Measurements from ENCODE around the gene SLC9C1.

SLC9C1 gene

GRCh38 chr3:112093180-112093522 lies 200.9 kb downstream of the SLC9C1 start:
- DNase-seq (ENCODE audit: extremely low spot score) = no peak
- no peak for TF ChIP-seq CTCF (IDR thresholded peaks at IDR 0.05; ENCODE audit: control extremely low read depth, extremely low read depth, low read depth, missing control alignments)
- ChIA-PET POLR2A (no interaction called here), CTCF (interaction anchor here (1.0 to 1.4 kb wide), 5 partner anchors 8 to 104 kb away, joined by 3 to 8 read pairs (median 4); no protein-coding TSS in a partner anchor)

- ChIA-PET CTCF (interaction anchor here (0.8 to 1.4 kb wide), 5 partner anchors 9 to 103 kb away, joined by 3 to 8 read pairs (median 3); no protein-coding TSS in a partner anchor), POLR2A (no interaction called here)
- DNase-seq (ENCODE audit: extremely low spot score) = peak; percentile 23
- no peak for TF ChIP-seq CTCF (IDR thresholded peaks at IDR 0.05; ENCODE audit: control extremely low read depth, extremely low read depth, low read depth, missing control alignments)
Measured at GRCh38 chr3:112092496-112093179, 201.4 kb downstream of the SLC9C1 start.

GRCh38 chr3:112090887-112091586 lies 203.0 kb downstream of the SLC9C1 start:
- ChIA-PET POLR2A (interaction anchor here (1.0 kb wide), 1 partner anchor 42 kb away, joined by 3 read pairs; no protein-coding TSS in a partner anchor), CTCF (interaction anchor here (1.0 to 1.5 kb wide), 3 partner anchors 9 to 48 kb away, joined by 3 to 4 read pairs (median 3); no protein-coding TSS in a partner anchor)
- no peak for TF ChIP-seq CTCF (IDR thresholded peaks at IDR 0.05; ENCODE audit: control extremely low read depth, extremely low read depth, low read depth, missing control alignments)
- no peak for DNase-seq (ENCODE audit: extremely low spot score)
